CD14-positive monocyte (primary cell): ENCODE data around the gene OR2G3. TPM values are rescaled to one million over a fixed set of nuclear protein-coding genes. Genes with fewer than 3 reads are reported as not detected.

Source experiments
- DNase-seq, 3 donors: peaks; one replicate each; pipeline ENCODE4 v3.0.0-alpha.2; 2011 to 2022
- H2AFZ ChIP-seq: 2 replicates; pipeline ENCODE4 v1.6.0; 2012; ENCODE audit warnings: mild to moderate bottlenecking, low read depth, low read length, inconsistent platforms; ENCODE audit not compliant: insufficient read depth, poor library complexity, severe bottlenecking
- H3K27ac ChIP-seq, 2 donors: 1 replicate in 1 of 2; 2 replicates in 1 of 2; pipeline ENCODE4 v1.5.1; 2012 to 2013; ENCODE audit warnings: low read length in 2 of 2, control low read depth in 1 of 2, inconsistent platforms in 1 of 2, low read depth in 1 of 2, mild to moderate bottlenecking in 1 of 2
- H3K27me3 ChIP-seq, 2 donors: one replicate each; pipeline versions ENCODE4 v1.6.0 to v1.6.1; 2011 to 2013; ENCODE audit warnings: low read length in 2 of 2; ENCODE audit not compliant: control insufficient read depth in 2 of 2, insufficient read depth in 2 of 2
- H3K36me3 ChIP-seq, 2 donors: replicated peaks in 1 of 2; 1 replicate in 1 of 2; 2 replicates in 1 of 2; pipeline versions ENCODE4 v1.5.1 to v1.6.1; 2012 to 2013; ENCODE audit warnings: low read length in 2 of 2, control low read depth in 1 of 2, inconsistent platforms in 1 of 2, mild to moderate bottlenecking in 1 of 2; ENCODE audit not compliant: insufficient read depth in 2 of 2, control insufficient read depth in 1 of 2
- H3K4me1 ChIP-seq, 2 donors: 1 replicate in 1 of 2; 2 replicates in 1 of 2; pipeline versions ENCODE4 v1.5.1 to v1.6.1; 2012 to 2013; ENCODE audit warnings: low read length in 2 of 2, control low read depth in 1 of 2, inconsistent platforms in 1 of 2, mild to moderate bottlenecking in 1 of 2, moderate library complexity in 1 of 2; ENCODE audit not compliant: insufficient read depth in 2 of 2, control insufficient read depth in 1 of 2
- H3K4me2 ChIP-seq: replicated peaks from 2 replicates; pipeline ENCODE3; 2012; ENCODE audit warnings: low read length, moderate library complexity, mild to moderate bottlenecking; ENCODE audit not compliant: poor library complexity, severe bottlenecking; ENCODE audit errors: extremely low read depth
- H3K4me3 ChIP-seq, 3 experiments: fragments of 200-600 bp in 1 of 3; sonication (generic) in 1 of 3; replicated peaks in 1 of 3; 1 replicate in 2 of 3; 2 replicates in 1 of 3; pipeline ENCODE4 v1.5.1; 2011 to 2013; ENCODE audit warnings: low read length in 3 of 3, mild to moderate bottlenecking in 3 of 3, control low read depth in 2 of 3, low read depth in 2 of 3, inconsistent platforms in 1 of 3, moderate library complexity in 1 of 3
- H3K79me2 ChIP-seq: 2 replicates; pipeline ENCODE4 v1.6.0; 2012; ENCODE audit warnings: mild to moderate bottlenecking, control low read depth, inconsistent platforms, low read length, moderate library complexity; ENCODE audit not compliant: insufficient read depth
- H3K9ac ChIP-seq: 2 replicates; pipeline ENCODE4 v1.6.0; 2017; ENCODE audit warnings: low read length, mild to moderate bottlenecking; ENCODE audit not compliant: insufficient read depth, poor library complexity, severe bottlenecking
- H3K9me3 ChIP-seq, 2 donors: replicated peaks in 1 of 2; 1 replicate in 1 of 2; 2 replicates in 1 of 2; pipeline versions ENCODE4 v1.5.1 to v1.6.1; 2012 to 2013; ENCODE audit warnings: low read length in 2 of 2, control low read depth in 1 of 2; ENCODE audit not compliant: control insufficient read depth in 1 of 2, insufficient read depth in 1 of 2
- H4K20me1 ChIP-seq: 2 replicates; pipeline ENCODE4 v1.6.0; 2012; ENCODE audit warnings: mild to moderate bottlenecking, low read length, control low read depth, moderate library complexity; ENCODE audit not compliant: insufficient read depth
- H3K27ac Mint-ChIP-seq, 7 donors: one replicate each; pipeline ENCODE4 v1.8.0; 2020; ENCODE audit warnings: mild to moderate bottlenecking in 7 of 7, mixed read lengths in 7 of 7, moderate library complexity in 6 of 7, inconsistent platforms in 2 of 7
- H3K27me3 Mint-ChIP-seq, 3 donors: one replicate each; pipeline ENCODE4 v1.8.0; 2021 to 2022; ENCODE audit warnings: low read depth in 3 of 3, mild to moderate bottlenecking in 3 of 3, mixed read lengths in 3 of 3, moderate library complexity in 3 of 3, inconsistent platforms in 1 of 3
- H3K36me3 Mint-ChIP-seq, 2 donors: one replicate each; pipeline ENCODE4 v1.8.0; 2020; ENCODE audit warnings: mixed read lengths in 2 of 2, inconsistent platforms in 1 of 2, mild to moderate bottlenecking in 1 of 2
- H3K4me1 Mint-ChIP-seq: one replicate; pipeline ENCODE4 v1.8.0; 2020; ENCODE audit warnings: mild to moderate bottlenecking, mixed read lengths
- H3K4me3 Mint-ChIP-seq, 2 donors: one replicate each; pipeline ENCODE4 v1.8.0; 2020; ENCODE audit warnings: mild to moderate bottlenecking in 2 of 2, mixed read lengths in 2 of 2, moderate library complexity in 1 of 2
- H3K9me3 Mint-ChIP-seq, 7 donors: one replicate each; pipeline ENCODE4 v1.8.0; 2020 to 2022; ENCODE audit warnings: mixed read lengths in 7 of 7, mild to moderate bottlenecking in 6 of 7, moderate library complexity in 6 of 7, inconsistent platforms in 2 of 7
- WGBS: methylation state at CpG from one replicate; pipeline ENCODE4 v1.1.5; 2013; ENCODE audit warnings: missing lambda C conversion rate; ENCODE audit not compliant: insufficient coverage; 5-methylcytosine and 5-hydroxymethylcytosine counted together
- intact Hi-C, 2 donors: fragments of 100-400 bp; cut with micrococcal nuclease; formaldehyde crosslinking; loops; one replicate each; pipeline versions ENCODE4 v1.15.0 to v1.15.1; 2023
- polyA plus RNA-seq, 3 donors: library from polyadenylated mRNA; depleted of rRNA in 1 of 3; unstranded in 2 of 3; stranded (reverse) in 1 of 3; fragments of 300-500 nt in 2 of 3; fragments of >200 nt in 1 of 3; fragmentation: Illumina TruSeq in 2 of 3; gene quantifications; 1 replicate in 2 of 3; 2 replicates in 1 of 3; pipeline ENCODE4 v1.2.3, GENCODE V29; 2012 to 2021
- TF ChIP-seq, protein P1 (sequence below): fragments of 200-600 bp; IDR thresholded peaks from one replicate; pipeline ENCODE4 v1.8.0; 2022; ENCODE audit warnings: antibody characterized with exemption, mild to moderate bottlenecking

The OR2G3 gene
- polyA plus RNA-seq, 3 donors, result not detected

DNA sequence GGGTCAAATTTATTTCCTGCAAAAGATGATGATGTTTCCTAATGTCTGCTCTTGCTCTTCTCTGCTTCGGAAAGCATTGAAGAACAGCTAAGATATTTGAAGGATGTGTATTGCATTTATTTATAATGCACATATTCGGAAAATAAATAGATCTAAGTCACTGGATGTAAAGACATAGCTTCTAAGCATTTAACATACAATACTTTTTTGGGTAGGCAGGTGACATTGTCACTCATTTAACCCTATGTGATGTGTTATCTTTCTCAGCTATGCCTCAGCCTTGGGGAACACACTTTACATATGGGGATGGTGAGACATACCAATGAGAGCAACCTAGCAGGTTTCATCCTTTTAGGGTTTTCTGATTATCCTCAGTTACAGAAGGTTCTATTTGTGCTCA lies 17.3 kb upstream of the OR2G3 start, which contains the start of gene OR2G2:
TSS of gene OR2G2 (plus strand) at position 301 of the 400 bp plus-strand sequence. CDS start at position 301, 0 bp downstream.
- Histone ChIP-seq H3K27ac (no peak within 1 kb of the TSS), H2AFZ (no peak within 1 kb of the TSS), H4K20me1 (no peaks in the 10 kb centered on the region), H3K36me3 (no peaks in the 10 kb centered on the region), H3K79me2 (no peaks in the 10 kb centered on the region), H3K9me3 (no peaks in the 10 kb centered on the region), H3K4me1 (no peaks in the 10 kb centered on the region), H3K9ac (no peak within 1 kb of the TSS), H3K4me2 (no peak within 1 kb of the TSS), H3K4me3 (no peak within 1 kb of the TSS), H3K27me3 (no peaks in the 10 kb centered on the region)
- H3K4me1 Mint-ChIP-seq, result no peaks in the 10 kb centered on the region
- peaks cover 0 to 2% (median 0%) of the 10 kb centered on the region in 3 donors for H3K27me3 Mint-ChIP-seq
- peaks cover 3 to 10% (median 6%) of the 10 kb centered on the region in 7 donors for H3K9me3 Mint-ChIP-seq
- TF ChIP-seq, protein P1, sequence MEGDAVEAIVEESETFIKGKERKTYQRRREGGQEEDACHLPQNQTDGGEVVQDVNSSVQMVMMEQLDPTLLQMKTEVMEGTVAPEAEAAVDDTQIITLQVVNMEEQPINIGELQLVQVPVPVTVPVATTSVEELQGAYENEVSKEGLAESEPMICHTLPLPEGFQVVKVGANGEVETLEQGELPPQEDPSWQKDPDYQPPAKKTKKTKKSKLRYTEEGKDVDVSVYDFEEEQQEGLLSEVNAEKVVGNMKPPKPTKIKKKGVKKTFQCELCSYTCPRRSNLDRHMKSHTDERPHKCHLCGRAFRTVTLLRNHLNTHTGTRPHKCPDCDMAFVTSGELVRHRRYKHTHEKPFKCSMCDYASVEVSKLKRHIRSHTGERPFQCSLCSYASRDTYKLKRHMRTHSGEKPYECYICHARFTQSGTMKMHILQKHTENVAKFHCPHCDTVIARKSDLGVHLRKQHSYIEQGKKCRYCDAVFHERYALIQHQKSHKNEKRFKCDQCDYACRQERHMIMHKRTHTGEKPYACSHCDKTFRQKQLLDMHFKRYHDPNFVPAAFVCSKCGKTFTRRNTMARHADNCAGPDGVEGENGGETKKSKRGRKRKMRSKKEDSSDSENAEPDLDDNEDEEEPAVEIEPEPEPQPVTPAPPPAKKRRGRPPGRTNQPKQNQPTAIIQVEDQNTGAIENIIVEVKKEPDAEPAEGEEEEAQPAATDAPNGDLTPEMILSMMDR, result no peak
- no peak within 1 kb of the TSS for H3K27ac Mint-ChIP-seq
- no peak within 1 kb of the TSS for H3K4me3 Mint-ChIP-seq
- no peaks in the 10 kb centered on the region for H3K36me3 Mint-ChIP-seq
- intact Hi-C loops, result no loop called here
- no peak for DNase-seq
- no CpG with 5 or more reads among the region's 2 CpGs for WGBS

DNA sequence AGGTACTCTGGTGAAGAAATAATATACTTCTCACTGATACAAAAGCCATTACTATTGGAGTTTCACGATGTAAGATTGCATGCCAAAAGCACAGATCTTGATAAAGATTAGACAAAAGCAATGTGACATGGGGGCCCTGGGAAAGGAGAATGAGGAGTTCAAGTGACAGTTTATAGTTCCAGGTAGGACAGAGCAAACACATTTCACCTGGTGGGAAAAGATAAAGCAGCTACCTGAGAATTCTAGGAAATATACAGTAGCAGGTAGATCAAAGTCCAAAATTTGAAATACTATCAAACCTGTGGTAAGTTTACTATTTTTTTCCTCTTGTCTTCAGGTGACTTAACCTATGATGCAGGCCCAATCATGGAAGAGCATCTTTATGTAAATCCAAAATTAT lies 8.0 kb downstream of the OR2G3 start:
- H3K27me3 Mint-ChIP-seq, result peaks cover 0 to 3% (median 0%) of the 10 kb centered on the region in 3 donors
- peak overlapping the region in 1 of 7 donors; percentile 13 for H3K27ac Mint-ChIP-seq
- Histone ChIP-seq H3K4me1 (no peaks in the 10 kb centered on the region), H3K27ac (no peak overlapping the region), H3K9ac (no peak overlapping the region), H3K79me2 (no peaks in the 10 kb centered on the region), H3K36me3 (no peaks in the 10 kb centered on the region), H3K9me3 (no peaks in the 10 kb centered on the region), H3K27me3 (no peaks in the 10 kb centered on the region), H2AFZ (no peak overlapping the region), H3K4me3 (no peak overlapping the region), H4K20me1 (no peaks in the 10 kb centered on the region), H3K4me2 (no peak overlapping the region)
- H3K9me3 Mint-ChIP-seq, result peaks cover 0 to 4% (median 2%) of the 10 kb centered on the region in 7 donors
- no peaks in the 10 kb centered on the region for H3K4me1 Mint-ChIP-seq
- no peaks in the 10 kb centered on the region for H3K36me3 Mint-ChIP-seq
- TF ChIP-seq, protein P1, result no peak
- H3K4me3 Mint-ChIP-seq, result no peak overlapping the region
- no peak for DNase-seq
- WGBS, result no CpG with 5 or more reads among the region's 1 CpG
- intact Hi-C loops, result no loop called here
